SK-N-SH (cell line): ENCODE results near the gene ST6GALNAC3. TPM values are rescaled to one million over a fixed set of nuclear protein-coding genes. Genes with fewer than 3 reads are reported as not detected.

Experiments
- CTCF ChIA-PET: fragments of 300-600, 350-600 bp; formaldehyde crosslinking; extraction: SDS; loops from one replicate; lab custom pipeline; 2021; lab: Yijun Ruan, JAX
- POLR2A ChIA-PET: fragments of 350-600 bp; sonication (Branson Sonifier 250); formaldehyde crosslinking; extraction: SDS; loops from one replicate; lab custom pipeline; 2020; ENCODE audit warnings: antibody characterized with exemption, inconsistent platforms; lab: Yijun Ruan, JAX
- DNase-seq: peaks from one replicate; pipeline ENCODE4 v3.0.0; 2012
- H2AFZ ChIP-seq: fragments of 200-600 bp; sonication (generic); 2 replicates; pipeline ENCODE4 v1.8.1; 2016; ENCODE audit warnings: antibody characterized with exemption, mild to moderate bottlenecking, low read depth
- H3F3A ChIP-seq: fragments of 200-600 bp; sonication (generic); replicated peaks from 2 replicates; pipeline ENCODE3; 2016; ENCODE audit warnings: antibody characterized with exemption, mild to moderate bottlenecking; ENCODE audit not compliant: insufficient read depth
- H3K27ac ChIP-seq, 2 experiments: fragments of 200-500 bp in 1 of 2; fragments of 200-600 bp in 1 of 2; sonication (Bioruptor generic) in 1 of 2; sonication (generic), shearing (Covaris generic) in 1 of 2; 2 replicates each; pipeline versions ENCODE4 v1.5.1 to v1.6.1; 2014 to 2016; ENCODE audit warnings: low read depth in 2 of 2, inconsistent platforms in 1 of 2, low read length in 1 of 2, mild to moderate bottlenecking in 1 of 2, mixed read lengths in 1 of 2
- H3K27me3 ChIP-seq: fragments of 200-600 bp; sonication (generic), shearing (Covaris generic); 2 replicates; pipeline ENCODE4 v1.6.1; 2016; ENCODE audit warnings: mixed run types; ENCODE audit not compliant: insufficient read depth
- H3K36me3 ChIP-seq, 2 experiments: fragments of 200-500 bp in 1 of 2; fragments of 200-600 bp in 1 of 2; sonication (Bioruptor generic) in 1 of 2; sonication (generic) in 1 of 2; replicated peaks in 1 of 2; 2 replicates each; pipeline versions ENCODE3 to v1.5.1; 2014 to 2016; ENCODE audit warnings: low read length in 1 of 2, mild to moderate bottlenecking in 1 of 2; ENCODE audit not compliant: insufficient read depth in 2 of 2, control insufficient read depth in 1 of 2
- H3K4me1 ChIP-seq, 2 experiments: fragments of 200-500 bp in 1 of 2; fragments of 200-600 bp in 1 of 2; sonication (Bioruptor generic) in 1 of 2; sonication (generic), shearing (Covaris generic) in 1 of 2; 2 replicates each; pipeline versions ENCODE4 v1.5.1 to v1.6.1; 2014 to 2016; ENCODE audit warnings: low read depth in 1 of 2, low read length in 1 of 2, mixed run types in 1 of 2; ENCODE audit not compliant: insufficient read depth in 2 of 2, control insufficient read depth in 1 of 2
- H3K4me2 ChIP-seq: fragments of 200-600 bp; sonication (generic), shearing (Covaris generic); 2 replicates; pipeline ENCODE4 v1.6.1; 2017; ENCODE audit warnings: mixed run types
- H3K4me3 ChIP-seq, 2 experiments: fragments of 200-500 bp in 1 of 2; fragments of 200-600 bp in 1 of 2; sonication (Bioruptor generic) in 1 of 2; sonication (generic), shearing (Covaris generic) in 1 of 2; 2 replicates each; pipeline versions ENCODE4 v1.5.1 to v1.8.1; 2014 to 2016; ENCODE audit warnings: low read depth in 2 of 2, inconsistent platforms in 1 of 2, low read length in 1 of 2, mild to moderate bottlenecking in 1 of 2, mixed read lengths in 1 of 2, moderate library complexity in 1 of 2
- H3K79me2 ChIP-seq: fragments of 200-600 bp; sonication (generic); 2 replicates; pipeline ENCODE4 v1.8.1; 2017; ENCODE audit warnings: mild to moderate bottlenecking; ENCODE audit not compliant: insufficient read depth
- H3K9ac ChIP-seq: fragments of 200-600 bp; sonication (generic); 2 replicates; pipeline ENCODE4 v1.6.1; 2017; ENCODE audit warnings: mixed run types
- H3K9me2 ChIP-seq: fragments of 200-600 bp; sonication (generic); 2 replicates; pipeline ENCODE4 v1.6.1; 2017; ENCODE audit warnings: mixed run types
- H3K9me3 ChIP-seq: fragments of 200-600 bp; sonication (generic); 2 replicates; pipeline ENCODE4 v1.6.1; 2017; ENCODE audit warnings: mixed run types, mild to moderate bottlenecking, moderate library complexity
- H4K20me1 ChIP-seq: fragments of 200-600 bp; sonication (generic); 2 replicates; pipeline ENCODE4 v1.6.1; 2017; ENCODE audit warnings: mild to moderate bottlenecking, mixed run types; ENCODE audit not compliant: insufficient read depth
- CTCF ChIP-seq: fragments of 200-600 bp; sonication (generic); IDR thresholded peaks from 2 replicates; pipeline ENCODE4 v1.6.1; 2017; ENCODE audit warnings: antibody characterized with exemption, mild to moderate bottlenecking, moderate library complexity
- EZH2phosphoT487 ChIP-seq: fragments of 200-600 bp; sonication (generic); IDR thresholded peaks from 2 replicates; pipeline ENCODE4 v1.6.1; 2017; ENCODE audit warnings: low read depth, mixed run types, mild to moderate bottlenecking, antibody characterized with exemption, moderate library complexity, borderline replicate concordance
- FOXJ3 ChIP-seq: sonication (generic); formaldehyde crosslinking; IDR thresholded peaks from 2 replicates; pipeline ENCODE4 v1.5.1; 2020; ENCODE audit warnings: mild to moderate bottlenecking, missing genetic modification reagents
- FOXM1 ChIP-seq: IDR thresholded peaks from 2 replicates; pipeline ENCODE4 v1.4.0; 2012; ENCODE audit warnings: low read depth, mild to moderate bottlenecking
- MAX ChIP-seq: IDR thresholded peaks from 2 replicates; pipeline ENCODE4 v1.4.0; 2012; ENCODE audit warnings: low read depth
- REST ChIP-seq: IDR thresholded peaks from 2 replicates; pipeline ENCODE4 v1.6.1; 2012; ENCODE audit warnings: mild to moderate bottlenecking, low read depth, low read length, moderate library complexity
- SMC3 ChIP-seq: IDR thresholded peaks from 2 replicates; pipeline ENCODE4 v1.6.1; 2012; ENCODE audit warnings: low read depth, low read length, improper control_type of control experiment
- USF1 ChIP-seq: IDR thresholded peaks from 2 replicates; pipeline ENCODE4 v1.4.0; 2012; ENCODE audit warnings: low read depth, borderline replicate concordance
- YY1 ChIP-seq: IDR thresholded peaks from 2 replicates; pipeline ENCODE4 v1.4.0; 2012; ENCODE audit warnings: low read depth, mild to moderate bottlenecking
- WGBS: methylation state at CpG from one replicate; pipeline ENCODE4 v1.1.6; 2017; ENCODE audit warnings: low lambda C conversion rate; 5-methylcytosine and 5-hydroxymethylcytosine counted together
- polyA plus RNA-seq, 3 experiments: library from polyadenylated mRNA; depleted of rRNA; stranded (reverse); fragments of >200 nt; gene quantifications; 2 replicates each; pipeline ENCODE4 v1.2.3, GENCODE V29; 2012

Gene ST6GALNAC3
- polyA plus RNA-seq, 1 of the 3 experiments (the other 2 are of a cell fraction): 8.1 TPM

GRCh38 chr1:76083189-76083588, 8.6 kb downstream of the ST6GALNAC3 start:
- peaks cover 96% of the 10 kb centered on the region for H3K79me2 ChIP-seq
- H2AFZ ChIP-seq: no peak overlapping the region
- ChIA-PET POLR2A (no interaction called here), CTCF (no interaction called here)
- no peaks in the 10 kb centered on the region for H3K36me3 ChIP-seq
- no peak overlapping the region for H3K4me3 ChIP-seq
- H3K4me2 ChIP-seq: no peak overlapping the region
- no peak overlapping the region for H3K9ac ChIP-seq
- no peaks in the 10 kb centered on the region for H3K27me3 ChIP-seq
- no peak for DNase-seq
- H4K20me1 ChIP-seq: 0 out of 2 replicates have a peak, but pooled peaks cover 6% of the 10 kb centered on the region
- 97% methylated on average over 10 of the region's 10 CpGs for WGBS
- H3F3A ChIP-seq: peaks cover 3% of the 10 kb centered on the region
- no peaks in the 10 kb centered on the region for H3K9me3 ChIP-seq
- H3K4me1 ChIP-seq: peaks cover 7 to 44% of the 10 kb centered on the region in 2 experiments; a peak in 2 of 4 replicates
- no peak overlapping the region; a peak in 1 of 4 replicates for H3K27ac ChIP-seq
- H3K9me2 ChIP-seq: no peaks in the 10 kb centered on the region
- TF ChIP-seq FOXJ3 (CRISPR knock-in tag): no peak
- TF ChIP-seq REST: no peak
- no peak for TF ChIP-seq EZH2phosphoT487
- TF ChIP-seq USF1: no peak
- no peak for TF ChIP-seq YY1
- TF ChIP-seq CTCF: no peak
- TF ChIP-seq MAX: no peak
- TF ChIP-seq SMC3: no peak
- TF ChIP-seq FOXM1: no peak
